K562 (cell line): ENCODE results near the gene SPDYE4.

Source experiments
- CBFA2T2 ChIP-seq: fragments of 450-650 bp; conservative IDR thresholded peaks from 2 replicates; pipeline ENCODE4 v1.6.1; 2017; ENCODE audit warnings: mild to moderate bottlenecking
- ETV5 ChIP-seq: sonication (generic); formaldehyde crosslinking; IDR thresholded peaks from 2 replicates; pipeline ENCODE4 v1.4.0; 2020; ENCODE audit warnings: low read depth, mild to moderate bottlenecking, missing genetic modification reagents
- GTF3C2 ChIP-seq: IDR thresholded peaks from 3 replicates; pipeline ENCODE4 v1.6.1; 2011; ENCODE audit warnings: borderline replicate concordance, mild to moderate bottlenecking, moderate library complexity; ENCODE audit not compliant: insufficient read length; ENCODE audit errors: extremely low read depth
- NR4A1 ChIP-seq, 2 experiments: fragments of 250-450 bp in 1 of 2; fragments of 450-650 bp in 1 of 2; sonication (Bioruptor Pico) in 1 of 2; IDR thresholded peaks; 2 replicates each; pipeline versions ENCODE4 v1.4.0 to v1.6.1; 2016 to 2020; ENCODE audit warnings: mild to moderate bottlenecking in 2 of 2, missing compliant biosample characterization in 1 of 2, missing genetic modification characterization in 1 of 2, moderate library complexity in 1 of 2
- RFX1 ChIP-seq: fragments of 450-650 bp; IDR thresholded peaks from 2 replicates; pipeline ENCODE4 v1.6.1; 2016; ENCODE audit warnings: mild to moderate bottlenecking, moderate library complexity
- SMAD3 ChIP-seq: fragments of 450-650 bp; formaldehyde crosslinking; conservative IDR thresholded peaks from 2 replicates; pipeline ENCODE4 v1.4.0; 2020; ENCODE audit warnings: mild to moderate bottlenecking
- TAF15 ChIP-seq: fragments of 200-400 bp; formaldehyde crosslinking; IDR thresholded peaks from 2 replicates; pipeline ENCODE4 v1.6.1; 2017; ENCODE audit warnings: mild to moderate bottlenecking, low read depth, low read length, moderate library complexity
- TARDBP ChIP-seq: fragments of 450-650 bp; IDR thresholded peaks from 2 replicates; pipeline ENCODE4 v1.6.1; 2016
- USF2 ChIP-seq: sonication (generic); formaldehyde crosslinking; IDR thresholded peaks from 2 replicates; pipeline ENCODE4 v1.5.0; 2020; ENCODE audit warnings: missing genetic modification reagents
- ZBTB7A ChIP-seq: IDR thresholded peaks from 2 replicates; pipeline ENCODE4 v1.6.1; 2011; ENCODE audit warnings: low read depth, mild to moderate bottlenecking, low read length, moderate library complexity, borderline replicate concordance; ENCODE audit not compliant: control insufficient read depth
- ZNF232 ChIP-seq: sonication (generic); formaldehyde crosslinking; IDR thresholded peaks from 2 replicates; pipeline ENCODE4 v1.8.0; 2022; ENCODE audit warnings: mild to moderate bottlenecking, missing genetic modification reagents
- ZNF407 ChIP-seq: fragments of 450-650 bp; IDR thresholded peaks from 2 replicates; pipeline ENCODE4 v1.6.1; 2016; ENCODE audit warnings: low read depth
- TF ChIP-seq, protein P1 (sequence below), 3 experiments: IDR thresholded peaks in 2 of 3; conservative IDR thresholded peaks in 1 of 3; 2 replicates each; pipeline ENCODE4 v1.5.1; 2011 to 2012; ENCODE audit warnings: low read length in 3 of 3, mild to moderate bottlenecking in 3 of 3, control low read depth in 2 of 3, improper control_type of control experiment in 1 of 3, inconsistent platforms in 1 of 3, low read depth in 1 of 3, mixed read lengths in 1 of 3, moderate library complexity in 1 of 3; ENCODE audit not compliant: insufficient read depth in 2 of 3

- TF ChIP-seq GTF3C2 (no peak), ZBTB7A (no peak), CBFA2T2 (no peak), ZNF407 (no peak), NR4A1 (CRISPR knock-in tag; IDR thresholded peaks at IDR 0.05) (no peak), NR4A1 (tag; IDR thresholded peaks at IDR 0.05) (no peak), USF2 (no peak), ZNF232 (CRISPR knock-in tag) (no peak), TAF15 (no peak), SMAD3 (CRISPR knock-in tag) (no peak), RFX1 (no peak), TARDBP (no peak), ETV5 (CRISPR knock-in tag) (no peak)
- TF ChIP-seq, protein P1, sequence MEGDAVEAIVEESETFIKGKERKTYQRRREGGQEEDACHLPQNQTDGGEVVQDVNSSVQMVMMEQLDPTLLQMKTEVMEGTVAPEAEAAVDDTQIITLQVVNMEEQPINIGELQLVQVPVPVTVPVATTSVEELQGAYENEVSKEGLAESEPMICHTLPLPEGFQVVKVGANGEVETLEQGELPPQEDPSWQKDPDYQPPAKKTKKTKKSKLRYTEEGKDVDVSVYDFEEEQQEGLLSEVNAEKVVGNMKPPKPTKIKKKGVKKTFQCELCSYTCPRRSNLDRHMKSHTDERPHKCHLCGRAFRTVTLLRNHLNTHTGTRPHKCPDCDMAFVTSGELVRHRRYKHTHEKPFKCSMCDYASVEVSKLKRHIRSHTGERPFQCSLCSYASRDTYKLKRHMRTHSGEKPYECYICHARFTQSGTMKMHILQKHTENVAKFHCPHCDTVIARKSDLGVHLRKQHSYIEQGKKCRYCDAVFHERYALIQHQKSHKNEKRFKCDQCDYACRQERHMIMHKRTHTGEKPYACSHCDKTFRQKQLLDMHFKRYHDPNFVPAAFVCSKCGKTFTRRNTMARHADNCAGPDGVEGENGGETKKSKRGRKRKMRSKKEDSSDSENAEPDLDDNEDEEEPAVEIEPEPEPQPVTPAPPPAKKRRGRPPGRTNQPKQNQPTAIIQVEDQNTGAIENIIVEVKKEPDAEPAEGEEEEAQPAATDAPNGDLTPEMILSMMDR (IDR thresholded peaks at IDR 0.05 in 2 of 3, conservative IDR thresholded peaks at IDR 0.05 in 1 of 3; ENCODE audit: insufficient read depth in 2 of 3, low read depth in 1 of 3, low read length in 3 of 3): no peak
Observed at GRCh38 chr17:8746501-8747236, 11.7 kb downstream of the SPDYE4 start.
